Suprapubic skin (tissue), 4 donors: ENCODE data around the gene CD47.

Experiments used
- CTCF ChIP-seq, 2 donors: fragments of 200-600 bp in 1 of 2; fragments of 450-650 bp in 1 of 2; sonication (generic) in 1 of 2; IDR thresholded peaks; one replicate each; pipeline ENCODE4 v1.5.1; 2016 to 2019; ENCODE audit warnings: antibody characterized with exemption in 2 of 2, mild to moderate bottlenecking in 1 of 2, moderate library complexity in 1 of 2
- EP300 ChIP-seq: sonication (generic); formaldehyde crosslinking; IDR thresholded peaks from one replicate; pipeline ENCODE4 v1.6.1; 2017; ENCODE audit warnings: antibody characterized with exemption
- POLR2AphosphoS5 ChIP-seq, 3 donors: sonication (generic); formaldehyde crosslinking; IDR thresholded peaks; one replicate each; pipeline ENCODE4 v1.6.1; 2017; ENCODE audit warnings: antibody characterized with exemption in 3 of 3

- TF ChIP-seq EP300: no peak
- no peak for TF ChIP-seq CTCF (IDR thresholded peaks at IDR 0.05)
- TF ChIP-seq POLR2AphosphoS5 (IDR thresholded peaks at IDR 0.05): no peak
Observed at GRCh38 chr3:108067768-108068167, 23.1 kb downstream of the CD47 start.
